HepG2 (cell line): ENCODE data around the gene IFT88. TPM values are rescaled to one million over a fixed set of nuclear protein-coding genes. Genes with fewer than 3 reads are reported as not detected.
"Not testable (repeated sequence)": the region's sequence is repeated elsewhere in the genome, so short reads cannot be mapped to it uniquely, and the experiment has no call there.

ENCODE experiments used
- ATAC-seq: fragments of 200-7000 bp; cut with Tn5 transposase; 3 replicates; pipeline ENCODE4 v1.9.1; 2020; ENCODE audit warnings: mild to moderate bottlenecking, moderate library complexity
- BruUV-seq: library from RNA; stranded (reverse); fragments of 400-500 nt; replicated peaks from 2 replicates; lab custom pipeline; 2021; lab: Mats Ljungman, UMichigan
- CTCF ChIA-PET: fragments of 300-600 bp; formaldehyde crosslinking; extraction: SDS; loops from one replicate; lab custom pipeline; 2021; ENCODE audit warnings: low total read pairs, inconsistent platforms, low intra/inter-chr PET ratio; lab: Yijun Ruan, JAX
- POLR2A ChIA-PET: fragments of 350-600 bp; sonication (Branson Sonifier 250); formaldehyde crosslinking; loops from one replicate; lab custom pipeline; 2020; ENCODE audit warnings: antibody characterized with exemption, inconsistent platforms; lab: Yijun Ruan, JAX
- DNase-seq: peaks from one replicate; pipeline ENCODE4 v3.0.0-alpha.2; 2015; ENCODE audit warnings: low spot score
- FAIRE-seq: peaks from 3 replicates; lab custom pipeline; 2011; peaks lifted over from hg19 to GRCh38; lab: Jason Lieb, UNC
- H2AFZ ChIP-seq: one replicate; pipeline ENCODE4 v1.6.1; 2011; ENCODE audit warnings: low read length, inconsistent platforms
- H3K27ac ChIP-seq: fragments of 300-600 bp; 3 replicates; pipeline ENCODE4 v1.8.0; 2011; ENCODE audit warnings: mixed run types, mild to moderate bottlenecking, mixed read lengths, low read length, inconsistent platforms; ENCODE audit not compliant: insufficient read depth; ENCODE audit errors: extremely low read length
- H3K27me3 ChIP-seq, 2 experiments: fragments of 200-600 bp in 1 of 2; 2 replicates in 1 of 2; 3 replicates in 1 of 2; pipeline versions ENCODE4 v1.6.0 to v1.8.0; 2011; ENCODE audit warnings: low read length in 2 of 2, mild to moderate bottlenecking in 2 of 2, moderate library complexity in 2 of 2, inconsistent platforms in 1 of 2; ENCODE audit not compliant: insufficient read depth in 2 of 2, control insufficient read depth in 1 of 2
- H3K36me3 ChIP-seq, 2 experiments: fragments of 200-600 bp in 1 of 2; replicated peaks in 1 of 2; 2 replicates in 1 of 2; 3 replicates in 1 of 2; pipeline versions ENCODE4 v1.5.1 to v1.8.0; 2011; ENCODE audit warnings: low read length in 2 of 2, inconsistent platforms in 1 of 2; ENCODE audit not compliant: insufficient read depth in 2 of 2, control insufficient read depth in 1 of 2
- H3K4me1 ChIP-seq: 2 replicates; pipeline ENCODE4 v1.5.1; 2012; ENCODE audit warnings: low read length, inconsistent platforms; ENCODE audit not compliant: insufficient read depth
- H3K4me2 ChIP-seq: 2 replicates; pipeline ENCODE4 v1.6.0; 2011; ENCODE audit warnings: low read depth, low read length, inconsistent platforms
- H3K4me3 ChIP-seq, 3 experiments: fragments of 200-600 bp in 1 of 3; sonication (generic), shearing (Covaris generic) in 1 of 3; replicated peaks in 1 of 3; 2 replicates each; pipeline ENCODE4 v1.5.1; 2011 to 2016; ENCODE audit warnings: low read length in 3 of 3, inconsistent platforms in 2 of 3, low read depth in 2 of 3, mild to moderate bottlenecking in 2 of 3, control low read depth in 1 of 3, mixed read lengths in 1 of 3; ENCODE audit not compliant: insufficient read depth in 1 of 3
- H3K79me2 ChIP-seq: one replicate; pipeline ENCODE4 v1.6.1; 2011; ENCODE audit warnings: low read length, inconsistent platforms; ENCODE audit not compliant: insufficient read depth
- H3K9ac ChIP-seq: 2 replicates; pipeline ENCODE4 v1.6.0; 2011; ENCODE audit warnings: mild to moderate bottlenecking, low read depth, low read length, inconsistent platforms; ENCODE audit not compliant: insufficient read depth
- H3K9me3 ChIP-seq: 2 replicates; pipeline ENCODE4 v1.5.1; 2012; ENCODE audit warnings: mild to moderate bottlenecking, low read length
- H4K20me1 ChIP-seq: 2 replicates; pipeline ENCODE4 v1.6.0; 2011; ENCODE audit warnings: inconsistent platforms, mild to moderate bottlenecking, low read length, moderate library complexity; ENCODE audit not compliant: insufficient read depth
- BRCA1 ChIP-seq: sonication (generic); formaldehyde crosslinking; IDR thresholded peaks from 2 replicates; pipeline ENCODE4 v1.4.0; 2020; ENCODE audit warnings: missing genetic modification reagents
- KDM1A ChIP-seq: IDR thresholded peaks from 2 replicates; pipeline ENCODE4 v1.6.1; 2016; ENCODE audit warnings: missing compliant biosample characterization
- RARG ChIP-seq: sonication (generic); formaldehyde crosslinking; IDR thresholded peaks from 2 replicates; pipeline ENCODE4 v1.4.0; 2020; ENCODE audit warnings: low read depth, mild to moderate bottlenecking, missing genetic modification reagents
- RELA ChIP-seq: sonication (generic); formaldehyde crosslinking; IDR thresholded peaks from 2 replicates; pipeline ENCODE4 v1.4.0; 2020; ENCODE audit warnings: missing genetic modification reagents
- RFXAP ChIP-seq: sonication (generic); formaldehyde crosslinking; IDR thresholded peaks from 2 replicates; pipeline ENCODE4 v1.4.0; 2020; ENCODE audit warnings: missing genetic modification reagents, borderline replicate concordance
- ZBTB14 ChIP-seq: sonication (generic); formaldehyde crosslinking; IDR thresholded peaks from 2 replicates; pipeline ENCODE4 v1.4.0; 2020; ENCODE audit warnings: missing genetic modification reagents
- ZNF382 ChIP-seq: sonication (generic); formaldehyde crosslinking; IDR thresholded peaks from 2 replicates; pipeline ENCODE4 v1.5.0; 2020; ENCODE audit warnings: missing genetic modification reagents, mild to moderate bottlenecking, borderline replicate concordance
- ZNF777 ChIP-seq: sonication (generic); formaldehyde crosslinking; IDR thresholded peaks from 2 replicates; pipeline ENCODE4 v1.4.0; 2020; ENCODE audit warnings: missing genetic modification reagents
- ZNF883 ChIP-seq: sonication (generic); formaldehyde crosslinking; IDR thresholded peaks from 2 replicates; pipeline ENCODE4 v1.5.1; 2020; ENCODE audit warnings: mild to moderate bottlenecking, missing genetic modification reagents; ENCODE audit errors: not compliant biosample characterization
- ZSCAN20 ChIP-seq: sonication (generic); formaldehyde crosslinking; IDR thresholded peaks from 2 replicates; pipeline ENCODE4 v1.4.0; 2020; ENCODE audit warnings: missing genetic modification reagents, mild to moderate bottlenecking, borderline replicate concordance
- WGBS: methylation state at CpG from one replicate; pipeline ENCODE4 v1.1.6; 2017; ENCODE audit warnings: low lambda C conversion rate; 5-methylcytosine and 5-hydroxymethylcytosine counted together
- in situ Hi-C: cut with HindIII; loops from 2 replicates; pipeline ENCODE4 v1.10.0; 2017; ENCODE audit warnings: low pct_unique_long_range_greater_than_20kb; ENCODE audit not compliant: extremely low pct_ligation_motif_present
- intact Hi-C: fragments of 100-400 bp; cut with micrococcal nuclease; formaldehyde crosslinking; loops from one replicate; pipeline ENCODE4 v1.10.0; 2022; ENCODE audit not compliant: unreplicated experiment
- polyA plus RNA-seq, 8 experiments: library from polyadenylated mRNA; depleted of rRNA in 3 of 8; stranded (reverse) in 7 of 8; unstranded in 1 of 8; fragments of >200 nt; fragmentation: Illumina TruSeq in 4 of 8; extraction: Trizol in 4 of 8; gene quantifications; 2 replicates each; pipeline versions ENCODE4 v1.2.1 to v1.2.3, GENCODE V29; 2011 to 2016; ENCODE audit warnings: low read depth in 4 of 8, missing spikeins in 1 of 8, mixed read lengths in 1 of 8; ENCODE audit not compliant: insufficient read depth in 1 of 8
- total RNA-seq, 5 experiments: library from RNA; depleted of rRNA; stranded (reverse); fragments of >200 nt; fragmentation: Illumina TruSeq; extraction: Trizol; gene quantifications; 2 replicates each; pipeline ENCODE4 v1.2.3, GENCODE V29; 2016; ENCODE audit warnings: low read depth in 1 of 5

IFT88 gene
- total and polyA plus RNA-seq, 2 of the 13 experiments (the other 11 are each of a cell fraction or from before 2014, with no cell fraction given), result 8.4 to 19.9 TPM

- in situ Hi-C loops (no loop called here), intact Hi-C loops (no loop called here)
- 97% methylated on average over 10 of the region's 10 CpGs for WGBS
- no peak overlapping the region for H3K27ac ChIP-seq
- DNase-seq (no peak), FAIRE-seq (no peak), ATAC-seq (no peak)
- no peak overlapping the region for H3K4me2 ChIP-seq
- no peaks in the 10 kb centered on the region for H3K27me3 ChIP-seq
- H3K79me2 ChIP-seq, result no peaks in the 10 kb centered on the region
- no peak overlapping the region for H3K9ac ChIP-seq
- no peaks in the 10 kb centered on the region for H3K9me3 ChIP-seq
- no peaks in the 10 kb centered on the region for H3K4me1 ChIP-seq
- ChIA-PET POLR2A (no interaction called here), CTCF (no interaction called here)
- TF ChIP-seq RELA (CRISPR knock-in tag) (no peak), RFXAP (no peak), ZNF777 (CRISPR knock-in tag) (no peak), KDM1A (CRISPR knock-in tag) (no peak), ZBTB14 (CRISPR knock-in tag) (no peak), ZSCAN20 (no peak), RARG (no peak), BRCA1 (CRISPR knock-in tag) (no peak), ZNF382 (CRISPR knock-in tag) (no peak), ZNF883 (no peak)
- H3K4me3 ChIP-seq, result no peak overlapping the region
- H2AFZ ChIP-seq, result no peak overlapping the region
- no TSS peak for BruUV-seq
- H4K20me1 ChIP-seq, result no peaks in the 10 kb centered on the region
- H3K36me3 ChIP-seq, result 0 out of 5 replicates have a peak, but pooled peaks cover 0 to 3% of the 10 kb centered on the region in 2 experiments
Observed at GRCh38 chr13:20680416-20681080, 113.6 kb downstream of the IFT88 start.

GRCh38 chr13:20681481-20681880 lies 114.5 kb downstream of the IFT88 start:
- H3K79me2 ChIP-seq, H3K27me3 ChIP-seq, H3K9me3 ChIP-seq, BruUV-seq, intact Hi-C loops, POLR2A ChIA-PET, ATAC-seq, FAIRE-seq, H3K36me3 ChIP-seq, H3K27ac ChIP-seq, H4K20me1 ChIP-seq, CTCF ChIA-PET, in situ Hi-C loops, H3K9ac ChIP-seq, H3K4me3 ChIP-seq, DNase-seq, H3K4me1 ChIP-seq, H3K4me2 ChIP-seq, H2AFZ ChIP-seq: not testable (repeated sequence)
- WGBS, result 94% methylated on average over 5 of the region's 5 CpGs
